ENCODE results near the gene PSMB11.

Gene PSMB11

DNA sequence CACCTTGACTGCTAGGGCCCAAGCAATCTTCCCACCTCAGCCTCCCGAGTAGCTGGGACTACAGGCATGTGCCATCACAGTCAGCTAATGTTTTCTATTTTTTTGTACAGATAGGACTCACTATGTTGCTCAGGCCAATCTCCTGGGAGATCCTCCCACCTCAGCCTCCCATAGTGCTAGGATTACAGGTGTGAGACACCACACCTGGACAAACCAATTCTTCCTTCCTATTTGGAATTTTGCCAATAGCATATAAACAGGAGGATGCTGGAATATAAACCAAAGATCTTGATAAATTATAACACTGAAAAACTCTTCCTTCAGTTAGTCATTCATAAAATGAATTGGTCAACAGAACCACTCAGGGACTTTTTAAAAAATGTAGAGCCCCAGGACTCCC is 44.6 kb downstream of the PSMB11 start:
- H4K20me1 ChIP-seq (ENCODE audit: insufficient read depth, low read length): peaks cover 6% of the 10 kb centered on the region; the same call in 1 of the 2 replicates
- TF ChIP-seq EZH2phosphoT487 (IDR thresholded peaks at IDR 0.05; ENCODE audit: low read depth): no peak
- TF ChIP-seq, protein P1, sequence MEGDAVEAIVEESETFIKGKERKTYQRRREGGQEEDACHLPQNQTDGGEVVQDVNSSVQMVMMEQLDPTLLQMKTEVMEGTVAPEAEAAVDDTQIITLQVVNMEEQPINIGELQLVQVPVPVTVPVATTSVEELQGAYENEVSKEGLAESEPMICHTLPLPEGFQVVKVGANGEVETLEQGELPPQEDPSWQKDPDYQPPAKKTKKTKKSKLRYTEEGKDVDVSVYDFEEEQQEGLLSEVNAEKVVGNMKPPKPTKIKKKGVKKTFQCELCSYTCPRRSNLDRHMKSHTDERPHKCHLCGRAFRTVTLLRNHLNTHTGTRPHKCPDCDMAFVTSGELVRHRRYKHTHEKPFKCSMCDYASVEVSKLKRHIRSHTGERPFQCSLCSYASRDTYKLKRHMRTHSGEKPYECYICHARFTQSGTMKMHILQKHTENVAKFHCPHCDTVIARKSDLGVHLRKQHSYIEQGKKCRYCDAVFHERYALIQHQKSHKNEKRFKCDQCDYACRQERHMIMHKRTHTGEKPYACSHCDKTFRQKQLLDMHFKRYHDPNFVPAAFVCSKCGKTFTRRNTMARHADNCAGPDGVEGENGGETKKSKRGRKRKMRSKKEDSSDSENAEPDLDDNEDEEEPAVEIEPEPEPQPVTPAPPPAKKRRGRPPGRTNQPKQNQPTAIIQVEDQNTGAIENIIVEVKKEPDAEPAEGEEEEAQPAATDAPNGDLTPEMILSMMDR (IDR thresholded peaks at IDR 0.05; ENCODE audit: low read depth, low read length): no peak
- H3K27me3 ChIP-seq (ENCODE audit: low read depth, low read length): no peaks in the 10 kb centered on the region
- peaks cover 12% of the 10 kb centered on the region for H3K79me2 ChIP-seq (ENCODE audit: low read length)
- no peak overlapping the region for H3K4me3 ChIP-seq (ENCODE audit: low read length)
- H3K4me2 ChIP-seq (ENCODE audit: low read length): no peak overlapping the region
- no peak overlapping the region for H3K9ac ChIP-seq (ENCODE audit: low read length)
- H3K36me3 ChIP-seq (replicated peaks; ENCODE audit: low read depth, low read length): peaks cover 69% of the 10 kb centered on the region
- H2AFZ ChIP-seq (ENCODE audit: low read depth, low read length): no peak overlapping the region
- no peaks in the 10 kb centered on the region for H3K9me3 ChIP-seq (ENCODE audit: insufficient read depth, low read length)
- H3K27ac ChIP-seq (ENCODE audit: low read length): no peak overlapping the region
- peaks cover 10% of the 10 kb centered on the region for H3K4me1 ChIP-seq (ENCODE audit: low read length)

GRCh38 chr14:23089498-23090253 is 47.7 kb downstream of the PSMB11 start:
- no peaks in the 10 kb centered on the region for H3K27me3 ChIP-seq (ENCODE audit: low read depth, low read length)
- H3K4me2 ChIP-seq (ENCODE audit: low read length): no peak overlapping the region
- peaks cover 43% of the 10 kb centered on the region for H3K79me2 ChIP-seq (ENCODE audit: low read length)
- H3K27ac ChIP-seq (ENCODE audit: low read length): no peak overlapping the region
- no peak overlapping the region for H2AFZ ChIP-seq (ENCODE audit: low read depth, low read length)
- peaks cover 19% of the 10 kb centered on the region for H3K4me1 ChIP-seq (ENCODE audit: low read length)
- peaks cover 66% of the 10 kb centered on the region for H3K36me3 ChIP-seq (replicated peaks; ENCODE audit: low read depth, low read length)
- TF ChIP-seq EZH2phosphoT487 (IDR thresholded peaks at IDR 0.05; ENCODE audit: low read depth): no peak
- TF ChIP-seq, protein P1 (IDR thresholded peaks at IDR 0.05; ENCODE audit: low read depth, low read length): no peak
- no peak overlapping the region for H3K9ac ChIP-seq (ENCODE audit: low read length)
- no peak overlapping the region for H3K4me3 ChIP-seq (ENCODE audit: low read length)
- H4K20me1 ChIP-seq (ENCODE audit: insufficient read depth, low read length): peaks cover 23% of the 10 kb centered on the region
- no peaks in the 10 kb centered on the region for H3K9me3 ChIP-seq (ENCODE audit: insufficient read depth, low read length)

- Histone ChIP-seq H4K20me1 (ENCODE audit: insufficient read depth, low read length) (peaks cover 23% of the 10 kb centered on the region), H3K79me2 (ENCODE audit: low read length) (peaks cover 43% of the 10 kb centered on the region), H3K27ac (ENCODE audit: low read length) (no peak overlapping the region), H3K4me1 (ENCODE audit: low read length) (peaks cover 18% of the 10 kb centered on the region), H2AFZ (ENCODE audit: low read depth, low read length) (no peak overlapping the region), H3K4me2 (ENCODE audit: low read length) (no peak overlapping the region), H3K36me3 (replicated peaks; ENCODE audit: low read depth, low read length) (peaks cover 62% of the 10 kb centered on the region), H3K9me3 (ENCODE audit: insufficient read depth, low read length) (no peaks in the 10 kb centered on the region), H3K27me3 (ENCODE audit: low read depth, low read length) (no peaks in the 10 kb centered on the region), H3K9ac (ENCODE audit: low read length) (no peak overlapping the region), H3K4me3 (ENCODE audit: low read length) (no peak overlapping the region)
- TF ChIP-seq EZH2phosphoT487 (IDR thresholded peaks at IDR 0.05; ENCODE audit: low read depth): no peak
- TF ChIP-seq, protein P1 (IDR thresholded peaks at IDR 0.05; ENCODE audit: low read depth, low read length): no peak
These were observed 48.2 kb downstream of the PSMB11 start for GRCh38 chr14:23090254-23090636.

- Histone ChIP-seq H3K27me3 (ENCODE audit: low read depth, low read length) (no peaks in the 10 kb centered on the region), H3K9me3 (ENCODE audit: insufficient read depth, low read length) (no peaks in the 10 kb centered on the region), H2AFZ (ENCODE audit: low read depth, low read length) (no peak overlapping the region), H3K4me1 (ENCODE audit: low read length) (peaks cover 10% of the 10 kb centered on the region), H4K20me1 (ENCODE audit: insufficient read depth, low read length) (peaks cover 17% of the 10 kb centered on the region), H3K27ac (ENCODE audit: low read length) (no peak overlapping the region), H3K79me2 (ENCODE audit: low read length) (peaks cover 54% of the 10 kb centered on the region), H3K9ac (ENCODE audit: low read length) (no peak overlapping the region), H3K36me3 (replicated peaks; ENCODE audit: low read depth, low read length) (peaks cover 49% of the 10 kb centered on the region), H3K4me3 (ENCODE audit: low read length) (no peak overlapping the region), H3K4me2 (ENCODE audit: low read length) (no peak overlapping the region)
- no peak for TF ChIP-seq EZH2phosphoT487 (IDR thresholded peaks at IDR 0.05; ENCODE audit: low read depth)
- TF ChIP-seq, protein P1 (IDR thresholded peaks at IDR 0.05; ENCODE audit: low read depth, low read length): no peak
These were observed 49.5 kb downstream of the PSMB11 start for GRCh38 chr14:23091294-23092225.
